Activated T-helper 2 cell treated with anti-CD3 and anti-CD28 coated beads, Interferon-gamma antibody, Interleukin-2, Interleukin-4, amounts not matched to agents 10 μg/mL and 5 μg/mL and 100 μg/mL, durations not matched to agents 14 hours and 24 hours and 36 hours (primary cell): ENCODE measurements around the gene ALOXE3. TPM values are rescaled to one million over a fixed set of nuclear protein-coding genes. Genes with fewer than 3 reads are reported as not detected.
"Not testable (repeated sequence)": the region's sequence is repeated elsewhere in the genome, so short reads cannot be mapped to it uniquely, and the experiment has no call there.

Experiments
- DNase-seq: peaks from one replicate; pipeline ENCODE4 v3.0.0; 2021; ENCODE audit warnings: low spot score
- H3K27ac Mint-ChIP-seq: one replicate; pipeline ENCODE4 v1.8.0; 2021; ENCODE audit warnings: mixed read lengths
- H3K27me3 Mint-ChIP-seq: one replicate; pipeline ENCODE4 v1.8.0; 2021; ENCODE audit warnings: low read depth, mixed read lengths
- H3K36me3 Mint-ChIP-seq: one replicate; pipeline ENCODE4 v1.8.0; 2021; ENCODE audit warnings: low read depth, mixed read lengths
- H3K4me1 Mint-ChIP-seq: one replicate; pipeline ENCODE4 v1.8.0; 2021; ENCODE audit warnings: low read depth, mixed read lengths
- H3K4me3 Mint-ChIP-seq: one replicate; pipeline ENCODE4 v1.8.0; 2021; ENCODE audit warnings: low read depth, mild to moderate bottlenecking, moderate library complexity, mixed read lengths
- H3K9me3 Mint-ChIP-seq: one replicate; pipeline ENCODE4 v1.8.0; 2021; ENCODE audit warnings: mixed read lengths
- intact Hi-C: fragments of 100-400 bp; cut with micrococcal nuclease; formaldehyde crosslinking; loops from one replicate; pipeline ENCODE4 v1.15.1; 2023
- total RNA-seq: library from RNA; stranded (reverse); gene quantifications from 2 replicates; pipeline ENCODE4 v1.2.3, GENCODE V29; 2022

The ALOXE3 gene
- total RNA-seq, 1 donor from 2014 or later = not detected

GRCh38 chr17:8121407-8121680 lies 3.0 kb upstream of the ALOXE3 start:
- Mint-ChIP-seq H3K27ac (no peak overlapping the region), H3K4me1 (peaks cover 60% of the 10 kb centered on the region), H3K4me3 (peak overlapping the region; percentile 87), H3K27me3 (peaks cover 43% of the 10 kb centered on the region), H3K36me3 (no peaks in the 10 kb centered on the region), H3K9me3 (no peaks in the 10 kb centered on the region)
- intact Hi-C loops = loop anchor here (2.0 to 10.0 kb wide), 5 partner anchors 51 to 279 kb away; partner anchors contain the start of genes CHD3, RPL26 and SLC25A35
- DNase-seq = no peak

- peaks cover 57% of the 10 kb centered on the region for H3K4me1 Mint-ChIP-seq
- H3K36me3 Mint-ChIP-seq = no peaks in the 10 kb centered on the region
- H3K27ac Mint-ChIP-seq = peak overlapping the region; percentile 88
- H3K27me3 Mint-ChIP-seq = peaks cover 48% of the 10 kb centered on the region
- H3K4me3 Mint-ChIP-seq = peak overlapping the region; percentile 87
- peak; percentile 71 for DNase-seq
- intact Hi-C loops = loop anchor here (1.0 to 10.0 kb wide), 9 partner anchors 19 to 278 kb away; partner anchors contain the start of genes CHD3, RPL26 and SLC25A35
- H3K9me3 Mint-ChIP-seq = no peaks in the 10 kb centered on the region
Measured at GRCh38 chr17:8120520-8121406, 2.4 kb upstream of the ALOXE3 start.

- DNase-seq = peak; percentile 83
- Mint-ChIP-seq H3K9me3 (no peaks in the 10 kb centered on the region), H3K4me3 (peak overlapping the region; percentile 87), H3K4me1 (peaks cover 50% of the 10 kb centered on the region), H3K36me3 (no peaks in the 10 kb centered on the region), H3K27me3 (peaks cover 51% of the 10 kb centered on the region), H3K27ac (peak overlapping the region; percentile 88)
- intact Hi-C loops = loop anchor here (1.0 to 10.0 kb wide), 11 partner anchors 19 to 278 kb away; partner anchors contain the start of genes CHD3, PFAS, RPL26 and SLC25A35
Measured at GRCh38 chr17:8119581-8120519, 1.5 kb upstream of the ALOXE3 start.

DNA sequence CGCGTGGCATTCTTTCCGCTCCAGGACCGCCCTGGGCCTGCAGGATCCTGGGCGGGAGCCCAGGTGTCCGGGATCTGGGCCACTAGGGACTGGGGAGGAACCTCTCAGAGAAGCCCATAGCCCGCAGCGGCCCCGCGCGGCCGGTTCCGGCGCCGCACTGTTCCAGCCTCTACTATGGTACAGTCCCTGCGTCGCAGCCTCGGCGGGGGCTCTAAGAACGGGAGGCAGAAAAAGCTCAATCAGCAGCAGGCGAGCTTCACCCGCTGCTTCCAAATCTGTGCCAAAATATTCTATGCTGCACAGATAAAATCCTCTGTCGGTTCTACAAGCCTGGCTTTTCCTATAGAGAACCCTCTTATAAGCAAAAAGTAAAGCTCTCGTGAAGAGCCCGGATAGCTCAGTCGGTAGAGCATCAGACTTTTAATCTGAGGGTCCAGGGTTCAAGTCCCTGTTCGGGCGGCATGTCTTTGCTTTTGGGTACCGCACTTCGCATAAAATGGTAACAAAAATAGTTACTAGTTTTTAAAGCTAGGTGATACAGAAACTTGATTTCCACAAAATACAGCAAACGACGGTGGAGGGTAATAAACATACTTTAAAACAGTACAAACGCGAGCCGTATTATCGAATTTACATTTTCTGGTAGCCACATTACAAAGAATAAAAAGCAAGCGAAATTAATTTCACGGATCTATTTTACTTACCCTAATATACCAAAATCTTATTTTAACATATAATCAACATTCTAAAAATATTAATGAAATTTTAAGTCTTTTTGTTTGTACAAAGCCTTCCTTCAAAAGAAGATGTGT lies 661 bp upstream of the ALOXE3 start:
- Mint-ChIP-seq H3K9me3 (no peaks in the 10 kb centered on the region), H3K27ac (peak overlapping the region; percentile 81), H3K4me3 (peak overlapping the region; percentile 89), H3K36me3 (no peaks in the 10 kb centered on the region), H3K27me3 (peaks cover 48% of the 10 kb centered on the region), H3K4me1 (peaks cover 42% of the 10 kb centered on the region)
- intact Hi-C loops = loop anchor here (1.0 to 10.0 kb wide), 4 partner anchors 25 to 130 kb away; partner anchors contain the start of gene PFAS
- DNase-seq = peak; percentile 79

- Mint-ChIP-seq H3K27ac (no peak overlapping the region), H3K36me3 (no peaks in the 10 kb centered on the region), H3K4me3 (peak overlapping the region; percentile 89), H3K9me3 (no peaks in the 10 kb centered on the region), H3K4me1 (peaks cover 30% of the 10 kb centered on the region), H3K27me3 (peaks cover 46% of the 10 kb centered on the region)
- no peak for DNase-seq
- intact Hi-C loops = loop anchor here (10.0 kb wide), 1 partner anchor 53 kb away; no protein-coding TSS in a partner anchor
Measured at GRCh38 chr17:8117367-8117979, 841 bp downstream of the ALOXE3 start.

DNA sequence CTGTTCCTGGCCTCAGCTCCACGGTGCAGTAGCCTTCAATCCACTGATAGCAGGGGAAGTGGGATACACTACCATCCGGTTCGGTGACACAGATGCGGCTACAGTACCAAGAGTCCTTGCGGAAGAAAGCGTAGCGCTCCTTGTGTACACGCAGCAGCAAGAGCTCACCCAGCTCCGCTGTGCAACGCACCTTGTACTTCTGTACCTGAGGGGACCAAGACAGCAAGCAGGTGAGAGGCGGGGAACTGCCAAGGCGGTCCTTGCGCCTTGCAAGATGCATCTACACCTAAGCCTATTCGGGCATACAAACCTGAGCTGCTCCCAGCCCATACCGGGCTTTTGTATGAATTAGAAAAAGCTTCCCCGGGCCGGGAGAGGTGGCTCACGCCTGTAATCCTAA lies 1.5 kb downstream of the ALOXE3 start:
- no peak for DNase-seq
- H3K4me1 Mint-ChIP-seq = peaks cover 29% of the 10 kb centered on the region
- no peak overlapping the region for H3K4me3 Mint-ChIP-seq
- intact Hi-C loops = loop anchor here (10.0 kb wide), 1 partner anchor 52 kb away; no protein-coding TSS in a partner anchor
- no peaks in the 10 kb centered on the region for H3K36me3 Mint-ChIP-seq
- H3K27ac Mint-ChIP-seq = no peak overlapping the region
- H3K27me3 Mint-ChIP-seq = peaks cover 48% of the 10 kb centered on the region
- H3K9me3 Mint-ChIP-seq = no peaks in the 10 kb centered on the region

DNA sequence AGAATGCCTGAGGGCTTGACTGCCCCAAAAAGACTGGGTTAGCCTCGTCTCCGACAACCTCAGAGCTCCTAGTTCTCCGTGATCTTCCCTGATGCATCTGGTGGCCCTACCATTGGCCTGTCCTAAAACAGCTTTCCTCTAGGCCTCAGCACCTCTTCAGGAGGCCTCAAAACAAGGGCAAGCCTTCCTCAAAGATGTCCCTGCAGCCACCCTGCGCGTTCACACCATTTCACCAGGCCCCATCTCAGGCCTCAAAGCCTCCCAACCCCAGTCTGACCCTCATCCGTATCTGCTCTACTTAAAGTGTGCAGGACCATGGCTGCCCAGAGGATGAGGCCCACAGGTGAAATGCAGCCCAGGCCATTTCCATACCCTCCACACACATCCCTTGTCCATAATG lies 7.4 kb downstream of the ALOXE3 start:
- H3K36me3 Mint-ChIP-seq = no peaks in the 10 kb centered on the region
- H3K27me3 Mint-ChIP-seq = peaks cover 43% of the 10 kb centered on the region
- H3K9me3 Mint-ChIP-seq = no peaks in the 10 kb centered on the region
- H3K4me3 Mint-ChIP-seq = no peak overlapping the region
- peaks cover 2% of the 10 kb centered on the region for H3K4me1 Mint-ChIP-seq
- no peak for DNase-seq
- intact Hi-C loops = loop anchor here (2.0 to 10.0 kb wide), 2 partner anchors 18 to 46 kb away; no protein-coding TSS in a partner anchor
- H3K27ac Mint-ChIP-seq = no peak overlapping the region

DNA sequence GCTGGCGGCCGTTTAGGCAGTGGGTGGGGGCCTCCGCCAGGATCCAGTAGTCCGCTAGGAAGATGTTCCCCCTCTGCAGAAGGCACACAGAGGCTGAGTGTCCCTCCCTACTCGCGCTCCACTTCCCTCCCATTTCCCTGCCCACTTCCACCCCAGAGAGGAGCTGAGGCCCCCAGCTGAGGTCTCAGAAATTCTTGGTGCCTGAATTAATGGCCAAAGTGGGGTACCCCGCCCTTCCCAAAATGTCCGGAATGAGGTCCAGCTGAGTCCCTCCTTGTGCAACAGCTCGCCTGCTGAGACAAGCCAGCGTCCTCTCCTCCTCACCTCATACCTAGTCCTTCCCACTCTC lies 7.9 kb downstream of the ALOXE3 start:
- DNase-seq = no peak
- Mint-ChIP-seq H3K36me3 (no peaks in the 10 kb centered on the region), H3K4me1 (peaks cover 2% of the 10 kb centered on the region), H3K4me3 (no peak overlapping the region), H3K27me3 (peaks cover 39% of the 10 kb centered on the region), H3K27ac (no peak overlapping the region), H3K9me3 (no peaks in the 10 kb centered on the region)
- intact Hi-C loops = loop anchor here (2.0 to 10.0 kb wide), 2 partner anchors 18 to 46 kb away; no protein-coding TSS in a partner anchor

GRCh38 chr17:8109661-8110455 lies 8.5 kb downstream of the ALOXE3 start:
- H3K4me3 Mint-ChIP-seq = peak overlapping the region; percentile 23
- no peak overlapping the region for H3K27ac Mint-ChIP-seq
- peaks cover 33% of the 10 kb centered on the region for H3K27me3 Mint-ChIP-seq
- H3K4me1 Mint-ChIP-seq = peaks cover 2% of the 10 kb centered on the region
- DNase-seq = peak; percentile 64
- intact Hi-C loops = loop anchor here (2.0 to 10.0 kb wide), 2 partner anchors 17 to 45 kb away; no protein-coding TSS in a partner anchor
- no peaks in the 10 kb centered on the region for H3K9me3 Mint-ChIP-seq
- no peaks in the 10 kb centered on the region for H3K36me3 Mint-ChIP-seq

GRCh38 chr17:8108972-8109660 lies 9.2 kb downstream of the ALOXE3 start:
- Mint-ChIP-seq H3K4me3 (no peak overlapping the region), H3K27ac (no peak overlapping the region), H3K27me3 (peaks cover 27% of the 10 kb centered on the region), H3K9me3 (no peaks in the 10 kb centered on the region), H3K4me1 (peaks cover 2% of the 10 kb centered on the region), H3K36me3 (no peaks in the 10 kb centered on the region)
- intact Hi-C loops = no loop called here
- no peak for DNase-seq

- not testable (repeated sequence) for DNase-seq
Measured at GRCh38 chr17:8106980-8107379, 11.3 kb downstream of the ALOXE3 start.

More at GRCh38 chr17:8106980-8107379, 11.3 kb downstream of the ALOXE3 start:
- peaks cover 18% of the 10 kb centered on the region for H3K27me3 Mint-ChIP-seq
- H3K9me3 Mint-ChIP-seq, H3K36me3 Mint-ChIP-seq, H3K4me1 Mint-ChIP-seq, intact Hi-C loops, H3K4me3 Mint-ChIP-seq, H3K27ac Mint-ChIP-seq: not testable (repeated sequence)
